Panc1 (cell line): ENCODE results near the gene SLC6A4. TPM values are rescaled to one million over a fixed set of nuclear protein-coding genes. Genes with fewer than 3 reads are reported as not detected.

Experiments
- ATAC-seq: fragments of 200-7000 bp; cut with Tn5 transposase; 2 replicates; pipeline ENCODE4 v1.9.1; 2020; ENCODE audit warnings: mild to moderate bottlenecking, moderate library complexity
- BruUV-seq: library from RNA; stranded (reverse); fragments of 400-500 nt; replicated peaks from 2 replicates; lab custom pipeline; 2021; lab: Mats Ljungman, UMichigan
- CTCF ChIA-PET: fragments of 300-600 bp; sonication (Branson Sonifier 250); formaldehyde crosslinking; loops from one replicate; lab custom pipeline; 2022; ENCODE audit warnings: antibody characterized with exemption; lab: Charles Lee
- POLR2A ChIA-PET: fragments of 300-600 bp; sonication (Branson Sonifier 250); formaldehyde crosslinking; loops from one replicate; lab custom pipeline; 2022; ENCODE audit warnings: antibody characterized with exemption; lab: Charles Lee
- DNase-seq: peaks from one replicate; pipeline ENCODE4 v3.0.0-alpha.2; 2010; ENCODE audit warnings: low read depth, low spot score
- H3K27ac ChIP-seq: 2 replicates; pipeline ENCODE4 v1.5.1; 2011; ENCODE audit warnings: mild to moderate bottlenecking, low read length, inconsistent platforms
- H3K27me3 ChIP-seq: fragments of 200-500 bp; sonication (Bioruptor generic); 2 replicates; pipeline ENCODE4 v1.6.0; 2014; ENCODE audit warnings: low read length, inconsistent platforms; ENCODE audit not compliant: control insufficient read depth, insufficient read depth
- H3K36me3 ChIP-seq: fragments of 200-500 bp; sonication (Bioruptor generic); 2 replicates; pipeline ENCODE4 v1.5.1; 2014; ENCODE audit warnings: inconsistent platforms, mild to moderate bottlenecking, low read length, moderate library complexity; ENCODE audit not compliant: control insufficient read depth, insufficient read depth
- H3K4me1 ChIP-seq: 2 replicates; pipeline ENCODE4 v1.5.1; 2011; ENCODE audit warnings: inconsistent platforms, mild to moderate bottlenecking, low read length, moderate library complexity; ENCODE audit not compliant: control insufficient read depth, insufficient read depth
- H3K4me3 ChIP-seq, 2 experiments: 2 replicates each; pipeline ENCODE4 v1.5.1; 2011 to 2012; ENCODE audit warnings: low read depth in 2 of 2, low read length in 2 of 2, mild to moderate bottlenecking in 2 of 2, inconsistent platforms in 1 of 2, moderate library complexity in 1 of 2
- H3K9me3 ChIP-seq: fragments of 200-500 bp; sonication (Bioruptor generic); 2 replicates; pipeline ENCODE4 v1.5.1; 2014; ENCODE audit warnings: low read depth, mild to moderate bottlenecking, inconsistent platforms, low read length, moderate library complexity; ENCODE audit not compliant: control insufficient read depth, insufficient read depth
- POLR2AphosphoS5 ChIP-seq: IDR thresholded peaks from 2 replicates; pipeline ENCODE4 v1.6.1; 2012; ENCODE audit warnings: mild to moderate bottlenecking, low read depth, low read length, moderate library complexity
- REST ChIP-seq, 2 experiments: IDR thresholded peaks; 2 replicates each; pipeline ENCODE4 v1.6.1; 2011 to 2012; ENCODE audit warnings: low read depth in 2 of 2, control low read depth in 1 of 2, low read length in 1 of 2, mild to moderate bottlenecking in 1 of 2, moderate library complexity in 1 of 2; ENCODE audit not compliant: insufficient read depth in 1 of 2
- SIN3A ChIP-seq: IDR thresholded peaks from 2 replicates; pipeline ENCODE4 v1.6.1; 2012; ENCODE audit warnings: low read depth, mild to moderate bottlenecking, low read length, moderate library complexity, borderline replicate concordance; ENCODE audit not compliant: insufficient read depth
- TCF7L2 ChIP-seq: IDR thresholded peaks from 2 replicates; pipeline ENCODE4 v1.6.1; 2011; ENCODE audit warnings: mild to moderate bottlenecking, low read depth, low read length, inconsistent platforms
- in situ Hi-C: cut with HindIII; loops from 2 replicates; pipeline ENCODE4 v1.10.0; 2016; ENCODE audit warnings: low sequenced_read_pairs, low pct_unique_long_range_greater_than_20kb
- intact Hi-C: fragments of 100-400 bp; cut with micrococcal nuclease; formaldehyde crosslinking; loops from one replicate; pipeline ENCODE4 v1.10.0; 2022; ENCODE audit not compliant: unreplicated experiment
- total RNA-seq: library from RNA; stranded (reverse); gene quantifications from one replicate; pipeline ENCODE4 v1.2.1, GENCODE V29; 2021; ENCODE audit not compliant: unreplicated experiment
- TF ChIP-seq, protein P1 (sequence below): fragments of 450-650 bp; IDR thresholded peaks from 2 replicates; pipeline ENCODE4 v1.5.1; 2017; ENCODE audit warnings: mild to moderate bottlenecking

SLC6A4 gene
- total RNA-seq, 1 experiment from 2014 or later, result not detected

GRCh38 chr17:30217746-30218245 is 17.7 kb downstream of the SLC6A4 start:
- H3K4me3 ChIP-seq, result no peak overlapping the region
- no peak overlapping the region for H3K27ac ChIP-seq
- TF ChIP-seq SIN3A, result no peak
- no peak for TF ChIP-seq POLR2AphosphoS5
- no peak for TF ChIP-seq TCF7L2
- no peak for TF ChIP-seq REST (IDR thresholded peaks at IDR 0.05; ENCODE audit: insufficient read depth in 1 of 2, low read depth in 2 of 2, low read length in 1 of 2)
- TF ChIP-seq, protein P1, sequence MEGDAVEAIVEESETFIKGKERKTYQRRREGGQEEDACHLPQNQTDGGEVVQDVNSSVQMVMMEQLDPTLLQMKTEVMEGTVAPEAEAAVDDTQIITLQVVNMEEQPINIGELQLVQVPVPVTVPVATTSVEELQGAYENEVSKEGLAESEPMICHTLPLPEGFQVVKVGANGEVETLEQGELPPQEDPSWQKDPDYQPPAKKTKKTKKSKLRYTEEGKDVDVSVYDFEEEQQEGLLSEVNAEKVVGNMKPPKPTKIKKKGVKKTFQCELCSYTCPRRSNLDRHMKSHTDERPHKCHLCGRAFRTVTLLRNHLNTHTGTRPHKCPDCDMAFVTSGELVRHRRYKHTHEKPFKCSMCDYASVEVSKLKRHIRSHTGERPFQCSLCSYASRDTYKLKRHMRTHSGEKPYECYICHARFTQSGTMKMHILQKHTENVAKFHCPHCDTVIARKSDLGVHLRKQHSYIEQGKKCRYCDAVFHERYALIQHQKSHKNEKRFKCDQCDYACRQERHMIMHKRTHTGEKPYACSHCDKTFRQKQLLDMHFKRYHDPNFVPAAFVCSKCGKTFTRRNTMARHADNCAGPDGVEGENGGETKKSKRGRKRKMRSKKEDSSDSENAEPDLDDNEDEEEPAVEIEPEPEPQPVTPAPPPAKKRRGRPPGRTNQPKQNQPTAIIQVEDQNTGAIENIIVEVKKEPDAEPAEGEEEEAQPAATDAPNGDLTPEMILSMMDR, result no peak
- ChIA-PET CTCF (no interaction called here), POLR2A (no interaction called here)
- ATAC-seq (no peak), DNase-seq (no peak)
- BruUV-seq, result no TSS peak
- in situ Hi-C loops, result no loop called here
- H3K27me3 ChIP-seq, result 0 out of 2 replicates have a peak, but pooled peaks cover 2% of the 10 kb centered on the region
- no peaks in the 10 kb centered on the region for H3K9me3 ChIP-seq
- no peaks in the 10 kb centered on the region for H3K4me1 ChIP-seq
- intact Hi-C loops, result no loop called here
- no peaks in the 10 kb centered on the region for H3K36me3 ChIP-seq

DNA sequence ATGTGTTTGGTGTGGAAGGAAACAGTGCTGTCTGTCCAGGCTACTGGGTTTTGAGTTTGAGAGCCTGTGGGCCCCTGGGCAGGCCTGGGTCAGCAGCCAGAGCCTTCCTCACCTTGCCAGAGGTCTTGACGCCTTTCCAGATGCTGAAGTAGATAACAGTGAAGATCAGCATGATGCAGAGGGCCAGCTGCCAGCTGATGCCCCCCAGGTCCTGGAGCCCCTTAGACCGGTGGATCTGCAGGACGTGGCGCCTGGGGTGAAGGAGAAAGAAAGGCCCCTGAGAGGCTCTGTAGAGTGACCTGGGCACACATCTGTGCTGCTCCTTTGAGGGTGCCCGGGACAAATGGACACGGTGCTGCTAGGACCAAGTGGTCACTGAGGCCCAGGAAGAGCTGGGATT is 18.4 kb downstream of the SLC6A4 start:
- DNase-seq (no peak), ATAC-seq (no peak)
- Histone ChIP-seq H3K27me3 (0 out of 2 replicates have a peak, but pooled peaks cover 2% of the 10 kb centered on the region), H3K4me3 (no peak overlapping the region), H3K4me1 (no peaks in the 10 kb centered on the region), H3K9me3 (no peaks in the 10 kb centered on the region), H3K27ac (no peak overlapping the region), H3K36me3 (no peaks in the 10 kb centered on the region)
- ChIA-PET POLR2A (no interaction called here), CTCF (no interaction called here)
- TF ChIP-seq, protein P1, result no peak
- no peak for TF ChIP-seq TCF7L2
- in situ Hi-C loops (no loop called here), intact Hi-C loops (no loop called here)
- no TSS peak for BruUV-seq
